Measurements from ENCODE around the gene CDK14. TPM values are rescaled to one million over a fixed set of nuclear protein-coding genes. Genes with fewer than 3 reads are reported as not detected.
A peak's percentile ranks its signal among the peaks of the same experiment; 100 is the strongest.

CDK14 gene
- total RNA-seq, 2 donors from 2014 or later = 0.49 to 1.7 TPM

DNA sequence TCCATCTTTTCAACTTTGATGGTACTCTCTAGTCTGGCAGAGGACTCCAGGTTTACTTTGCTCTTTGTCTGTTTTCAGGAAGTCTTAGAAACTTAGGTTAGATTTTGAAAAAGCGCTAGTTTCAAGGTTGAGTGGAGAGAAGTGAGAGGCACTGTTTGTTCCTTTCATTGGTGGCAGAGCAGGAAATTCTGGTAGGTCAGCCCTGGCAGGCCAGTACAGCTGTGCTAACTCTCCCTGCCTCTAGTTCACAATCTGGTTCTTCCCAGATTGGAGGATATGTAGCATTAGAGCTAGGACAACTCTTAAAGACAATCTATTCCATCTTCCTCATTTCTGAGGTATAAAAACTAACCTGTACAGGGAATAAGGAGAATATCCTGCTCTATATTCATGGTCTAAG is 507.2 kb downstream of the CDK14 start:
- H3K27me3 Mint-ChIP-seq (ENCODE audit: low read depth) = no peaks in the 10 kb centered on the region
- no peak overlapping the region for H3K4me3 Mint-ChIP-seq
- H3K9me3 Mint-ChIP-seq = no peaks in the 10 kb centered on the region
- no peak for DNase-seq
- no peaks in the 10 kb centered on the region for H3K36me3 Mint-ChIP-seq (ENCODE audit: insufficient read depth in 2 of 2)
- H3K4me1 Mint-ChIP-seq (ENCODE audit: low read depth) = no peaks in the 10 kb centered on the region
- H3K27ac Mint-ChIP-seq = peak overlapping the region; percentile 79
- no peak for ATAC-seq (replicated peaks in 1 of 2)

DNA sequence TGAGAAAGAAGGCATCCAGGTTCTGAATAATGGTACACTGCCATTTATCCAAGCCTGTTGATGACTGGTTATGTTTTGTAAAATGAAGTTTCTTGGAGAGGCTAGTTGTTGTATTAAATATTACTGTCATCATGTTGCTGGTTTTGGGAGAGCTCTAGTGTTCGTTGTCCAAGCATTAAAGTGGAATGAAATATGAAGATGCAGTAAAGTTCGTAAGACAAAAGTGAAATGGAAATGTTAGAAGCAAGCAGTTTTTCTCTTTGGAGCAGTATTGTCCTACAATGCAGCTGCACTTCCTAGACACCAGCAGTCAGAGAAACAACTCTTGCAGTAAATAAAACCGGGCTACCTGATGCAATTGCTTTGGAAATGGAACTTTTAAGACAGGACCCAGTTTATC is 511.3 kb downstream of the CDK14 start:
- ATAC-seq (replicated peaks in 1 of 2) (no peak), DNase-seq (no peak)
- H3K4me3 Mint-ChIP-seq = no peak overlapping the region
- H3K9me3 Mint-ChIP-seq = no peaks in the 10 kb centered on the region
- H3K4me1 Mint-ChIP-seq (ENCODE audit: low read depth) = no peaks in the 10 kb centered on the region
- H3K27ac Mint-ChIP-seq = no peak overlapping the region
- H3K27me3 Mint-ChIP-seq (ENCODE audit: low read depth) = no peaks in the 10 kb centered on the region
- no peaks in the 10 kb centered on the region for H3K36me3 Mint-ChIP-seq (ENCODE audit: insufficient read depth in 2 of 2)

DNA sequence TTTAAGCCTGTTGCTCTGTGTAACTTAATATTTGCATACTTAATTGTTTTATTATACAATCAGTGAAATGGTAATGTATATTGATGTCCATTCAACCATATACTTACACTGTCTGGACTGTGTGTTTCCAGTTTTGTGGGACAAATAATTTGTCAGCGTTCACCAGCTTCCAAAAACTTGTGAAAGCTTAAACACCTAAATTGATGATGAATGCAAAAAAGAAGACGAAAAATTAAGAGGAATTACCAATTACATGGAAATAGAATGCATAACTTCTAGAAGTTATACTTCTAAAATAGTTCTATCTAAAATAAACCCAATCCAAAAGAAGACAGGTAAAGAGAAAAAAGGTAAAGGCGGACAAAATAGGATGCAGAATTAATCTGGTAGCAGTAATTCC is 513.1 kb downstream of the CDK14 start:
- ATAC-seq (replicated peaks in 1 of 2) (no peak), DNase-seq (no peak)
- Mint-ChIP-seq H3K4me3 (no peak overlapping the region), H3K27me3 (ENCODE audit: low read depth) (no peaks in the 10 kb centered on the region), H3K27ac (no peak overlapping the region), H3K4me1 (ENCODE audit: low read depth) (no peaks in the 10 kb centered on the region), H3K9me3 (no peaks in the 10 kb centered on the region), H3K36me3 (ENCODE audit: insufficient read depth in 2 of 2) (no peaks in the 10 kb centered on the region)

DNA sequence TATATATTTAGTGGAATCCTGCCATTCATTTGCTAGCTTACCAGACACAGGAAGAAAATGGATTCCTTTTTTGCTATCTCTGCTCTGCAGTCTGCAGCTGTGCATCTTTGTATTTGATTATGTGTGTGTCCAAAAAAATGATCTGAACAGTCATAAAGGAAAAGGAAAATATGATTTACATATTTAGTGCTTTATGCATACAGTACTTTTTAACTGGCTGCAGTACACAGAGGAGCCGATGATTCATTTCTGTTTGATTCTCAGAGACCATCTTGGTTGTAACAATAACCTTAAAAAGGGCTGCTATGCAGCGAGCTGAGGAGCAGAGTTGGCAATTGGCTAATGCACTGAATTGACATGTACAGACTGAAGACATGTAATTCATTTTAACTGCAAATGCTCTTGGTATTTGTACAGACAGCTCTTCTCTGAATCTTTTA is 516.8 kb downstream of the CDK14 start:
- Mint-ChIP-seq H3K4me1 (ENCODE audit: low read depth) (no peaks in the 10 kb centered on the region), H3K27ac (no peak overlapping the region), H3K27me3 (ENCODE audit: low read depth) (no peaks in the 10 kb centered on the region), H3K36me3 (ENCODE audit: insufficient read depth in 2 of 2) (no peaks in the 10 kb centered on the region), H3K4me3 (no peak overlapping the region), H3K9me3 (no peaks in the 10 kb centered on the region)
- ATAC-seq (replicated peaks in 1 of 2) (no peak), DNase-seq (no peak)

DNA sequence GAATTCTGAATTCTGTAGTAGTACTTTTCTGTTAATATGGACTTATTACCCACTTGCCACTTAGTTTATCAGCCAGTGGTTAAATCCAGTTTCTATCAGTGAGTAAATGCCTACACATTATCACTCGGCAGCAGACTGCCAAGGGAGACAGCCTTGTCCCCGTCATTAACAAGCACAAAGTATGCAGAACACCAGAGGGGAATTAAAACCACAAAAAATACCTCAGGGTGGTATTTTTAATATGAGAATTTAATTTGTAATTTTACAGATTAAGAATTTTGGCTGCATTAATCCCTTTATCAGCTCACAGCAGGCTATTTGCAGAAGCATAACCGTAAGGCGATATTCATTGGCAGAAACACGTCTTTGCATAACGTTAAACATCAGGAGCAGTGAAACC is 518.1 kb downstream of the CDK14 start:
- Mint-ChIP-seq H3K4me3 (no peak overlapping the region), H3K27me3 (ENCODE audit: low read depth) (no peaks in the 10 kb centered on the region), H3K27ac (no peak overlapping the region), H3K9me3 (no peaks in the 10 kb centered on the region), H3K4me1 (ENCODE audit: low read depth) (no peaks in the 10 kb centered on the region), H3K36me3 (ENCODE audit: insufficient read depth in 2 of 2) (no peaks in the 10 kb centered on the region)
- ATAC-seq (replicated peaks in 1 of 2) = no peak
- no peak for DNase-seq

DNA sequence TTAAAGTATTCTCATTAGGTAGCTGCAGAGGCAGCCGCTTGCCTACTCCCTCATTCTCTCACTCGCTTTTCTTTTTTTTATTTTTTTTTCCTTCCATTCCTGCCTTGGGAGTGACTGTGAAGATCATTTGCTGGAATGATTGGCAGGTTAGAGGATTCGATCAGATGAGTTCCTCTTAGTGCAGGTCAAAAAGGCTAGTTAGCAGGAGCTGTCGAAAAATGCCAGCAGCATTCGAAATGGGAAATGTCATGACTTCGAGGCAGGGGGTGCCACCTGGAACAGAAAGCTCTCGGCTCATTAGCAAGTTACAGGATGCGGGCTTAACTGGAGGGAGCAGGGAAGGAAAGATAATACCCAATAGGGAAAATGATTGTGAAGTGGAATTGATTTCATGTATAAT is 530.6 kb downstream of the CDK14 start:
- DNase-seq (no peak), ATAC-seq (replicated peaks in 1 of 2) (no peak)
- Mint-ChIP-seq H3K27ac (no peak overlapping the region), H3K4me3 (no peak overlapping the region), H3K27me3 (ENCODE audit: low read depth) (no peaks in the 10 kb centered on the region), H3K36me3 (ENCODE audit: insufficient read depth in 2 of 2) (no peaks in the 10 kb centered on the region), H3K4me1 (ENCODE audit: low read depth) (no peaks in the 10 kb centered on the region), H3K9me3 (no peaks in the 10 kb centered on the region)

DNA sequence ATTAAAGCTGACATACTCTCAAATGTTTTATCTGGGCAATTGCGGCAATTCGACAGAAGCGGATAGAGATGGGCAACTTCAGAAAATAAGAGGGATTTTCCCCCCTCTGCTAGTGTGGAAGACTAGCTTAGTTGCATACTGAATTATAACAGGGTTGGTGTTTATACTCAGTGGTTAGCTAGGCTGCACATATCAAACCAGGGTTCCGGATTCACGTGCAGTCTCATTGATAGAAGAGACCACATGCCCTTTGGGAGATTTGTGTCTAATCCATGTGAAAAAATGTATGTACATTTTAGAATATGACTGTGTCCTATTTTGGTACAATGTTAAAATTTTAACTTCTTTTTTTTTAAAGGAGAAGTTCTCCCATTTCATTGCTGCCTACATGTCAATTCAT is 531.2 kb downstream of the CDK14 start:
- no peak for ATAC-seq (replicated peaks in 1 of 2)
- H3K9me3 Mint-ChIP-seq = no peaks in the 10 kb centered on the region
- DNase-seq = no peak
- no peaks in the 10 kb centered on the region for H3K27me3 Mint-ChIP-seq (ENCODE audit: low read depth)
- H3K36me3 Mint-ChIP-seq (ENCODE audit: insufficient read depth in 2 of 2) = no peaks in the 10 kb centered on the region
- no peak overlapping the region for H3K4me3 Mint-ChIP-seq
- no peaks in the 10 kb centered on the region for H3K4me1 Mint-ChIP-seq (ENCODE audit: low read depth)
- no peak overlapping the region for H3K27ac Mint-ChIP-seq

DNA sequence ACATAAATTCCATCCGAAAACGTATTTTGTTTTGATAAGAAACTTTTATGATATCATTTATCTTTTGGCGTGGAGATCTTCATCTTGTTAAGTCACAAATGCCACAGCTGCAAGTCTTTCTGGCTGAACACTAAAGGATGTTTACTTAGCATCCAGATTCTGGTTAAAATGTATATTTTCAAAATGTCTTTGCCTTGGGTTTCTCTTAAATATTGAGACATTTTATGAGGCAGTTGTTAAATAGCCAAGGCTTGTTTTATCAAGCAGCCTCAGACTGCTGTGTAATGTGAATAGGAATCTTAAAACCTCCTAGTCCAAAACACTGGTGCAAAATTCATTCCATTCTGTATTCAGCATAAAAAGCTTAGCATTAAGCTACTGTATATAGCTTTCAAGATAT is 531.8 kb downstream of the CDK14 start:
- Mint-ChIP-seq H3K4me1 (ENCODE audit: low read depth) (no peaks in the 10 kb centered on the region), H3K4me3 (no peak overlapping the region), H3K27ac (no peak overlapping the region), H3K36me3 (ENCODE audit: insufficient read depth in 2 of 2) (no peaks in the 10 kb centered on the region), H3K9me3 (no peaks in the 10 kb centered on the region), H3K27me3 (ENCODE audit: low read depth) (no peaks in the 10 kb centered on the region)
- ATAC-seq (replicated peaks in 1 of 2) = no peak
- no peak for DNase-seq

DNA sequence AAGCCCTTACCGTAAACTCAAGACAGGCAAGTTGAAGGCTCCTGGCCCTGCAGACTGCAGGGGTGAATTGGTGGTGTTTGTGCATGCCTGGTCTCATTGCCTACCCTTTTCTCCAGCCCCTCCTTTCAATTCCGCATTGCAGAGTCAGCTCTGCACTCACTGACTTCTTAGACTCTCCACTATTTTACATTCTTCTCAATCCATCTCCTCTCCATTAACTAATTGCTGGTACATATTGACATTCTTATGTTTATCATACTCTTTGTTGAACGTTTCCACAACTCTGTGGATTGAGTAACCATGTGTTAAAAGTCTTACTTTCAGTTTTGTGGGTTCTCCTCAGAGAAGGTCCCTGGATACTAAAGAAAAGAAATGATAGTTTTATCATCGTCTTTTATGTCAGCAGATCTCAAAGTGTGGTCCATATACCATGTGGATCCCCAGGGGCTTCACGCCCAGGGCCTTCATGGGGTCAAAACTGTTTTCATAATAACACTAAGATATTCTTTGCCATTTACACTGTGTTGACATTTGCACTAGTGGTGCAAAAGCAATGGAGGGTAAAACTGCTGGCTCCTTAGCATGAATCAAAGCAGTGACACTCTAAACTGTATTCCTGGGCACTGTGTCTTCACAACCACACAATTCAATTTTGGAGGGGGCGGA is 532.7 kb downstream of the CDK14 start:
- no peak overlapping the region for H3K27ac Mint-ChIP-seq
- no peaks in the 10 kb centered on the region for H3K4me1 Mint-ChIP-seq (ENCODE audit: low read depth)
- ATAC-seq (replicated peaks in 1 of 2) (no peak), DNase-seq (no peak)
- no peaks in the 10 kb centered on the region for H3K36me3 Mint-ChIP-seq (ENCODE audit: insufficient read depth in 2 of 2)
- H3K27me3 Mint-ChIP-seq (ENCODE audit: low read depth) = no peaks in the 10 kb centered on the region
- H3K4me3 Mint-ChIP-seq = no peak overlapping the region
- H3K9me3 Mint-ChIP-seq = no peaks in the 10 kb centered on the region

DNA sequence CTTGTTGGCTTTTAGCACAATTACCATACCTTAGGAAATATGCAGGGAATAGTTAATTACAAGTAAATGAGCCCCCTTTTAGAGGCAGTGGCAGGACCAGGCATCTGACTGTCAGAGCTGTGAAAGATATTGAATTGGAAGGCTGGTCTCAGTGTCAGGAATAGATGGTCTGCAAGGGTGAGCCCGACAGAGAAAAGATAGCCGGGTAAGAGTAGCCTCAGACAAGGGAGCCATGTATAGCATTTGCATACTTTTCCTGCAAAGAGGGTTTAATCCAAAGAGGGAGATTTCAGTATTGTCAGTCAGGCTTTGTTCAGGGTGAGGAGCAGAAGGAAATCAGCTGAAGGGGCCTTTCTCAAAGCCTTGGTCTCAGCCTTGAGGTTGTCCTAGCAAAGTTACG is 539.2 kb downstream of the CDK14 start:
- H3K9me3 Mint-ChIP-seq = no peaks in the 10 kb centered on the region
- no peaks in the 10 kb centered on the region for H3K36me3 Mint-ChIP-seq (ENCODE audit: insufficient read depth in 2 of 2)
- no peaks in the 10 kb centered on the region for H3K4me1 Mint-ChIP-seq (ENCODE audit: low read depth)

DNA sequence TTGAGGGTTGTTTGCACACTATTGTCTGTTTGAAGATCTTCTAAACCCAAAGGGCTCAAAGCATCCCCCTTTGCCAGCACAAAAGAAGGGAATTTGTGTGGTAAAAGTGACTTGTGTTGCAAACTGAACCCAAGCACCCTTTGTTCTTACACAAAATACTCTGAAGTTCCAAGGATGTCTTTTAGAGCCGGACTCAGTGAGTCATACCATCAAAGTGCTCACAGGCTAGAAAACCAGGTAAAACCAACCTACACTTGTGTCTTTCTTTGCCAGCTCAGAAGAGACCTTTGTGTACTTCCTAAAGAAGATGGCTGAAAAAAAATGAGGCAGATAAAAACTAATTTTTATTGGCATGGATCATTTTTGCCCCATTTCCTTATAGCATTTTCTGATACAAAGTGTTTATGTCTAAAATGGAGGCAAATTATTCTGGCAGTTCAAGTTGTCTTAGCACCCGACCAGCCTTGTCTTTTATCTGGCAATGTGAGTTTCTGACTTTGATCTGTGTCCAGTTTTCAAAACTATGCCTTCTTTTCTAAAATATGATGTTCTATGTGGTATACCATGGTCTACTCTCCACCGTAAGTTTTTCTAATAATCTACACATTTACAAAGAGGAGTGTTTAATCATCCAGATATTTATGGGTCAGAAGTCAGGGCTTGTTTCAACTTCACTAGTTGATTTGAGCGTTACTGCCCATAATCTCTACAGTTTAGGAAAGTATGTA is 539.7 kb downstream of the CDK14 start:
- DNase-seq (no peak), ATAC-seq (replicated peaks in 1 of 2) (no peak)
- H3K4me1 Mint-ChIP-seq (ENCODE audit: low read depth) = no peaks in the 10 kb centered on the region
- no peak overlapping the region for H3K27ac Mint-ChIP-seq
- H3K36me3 Mint-ChIP-seq (ENCODE audit: insufficient read depth in 2 of 2) = no peaks in the 10 kb centered on the region
- H3K27me3 Mint-ChIP-seq (ENCODE audit: low read depth) = no peaks in the 10 kb centered on the region
- H3K9me3 Mint-ChIP-seq = no peaks in the 10 kb centered on the region
- H3K4me3 Mint-ChIP-seq = no peak overlapping the region

More for the DNA sequence above, 539.2 kb downstream of the CDK14 start:
- Mint-ChIP-seq H3K4me3 (no peak overlapping the region), H3K27ac (no peak overlapping the region), H3K27me3 (ENCODE audit: low read depth) (no peaks in the 10 kb centered on the region)
- no peak for DNase-seq
- ATAC-seq (replicated peaks in 1 of 2) = no peak

DNA sequence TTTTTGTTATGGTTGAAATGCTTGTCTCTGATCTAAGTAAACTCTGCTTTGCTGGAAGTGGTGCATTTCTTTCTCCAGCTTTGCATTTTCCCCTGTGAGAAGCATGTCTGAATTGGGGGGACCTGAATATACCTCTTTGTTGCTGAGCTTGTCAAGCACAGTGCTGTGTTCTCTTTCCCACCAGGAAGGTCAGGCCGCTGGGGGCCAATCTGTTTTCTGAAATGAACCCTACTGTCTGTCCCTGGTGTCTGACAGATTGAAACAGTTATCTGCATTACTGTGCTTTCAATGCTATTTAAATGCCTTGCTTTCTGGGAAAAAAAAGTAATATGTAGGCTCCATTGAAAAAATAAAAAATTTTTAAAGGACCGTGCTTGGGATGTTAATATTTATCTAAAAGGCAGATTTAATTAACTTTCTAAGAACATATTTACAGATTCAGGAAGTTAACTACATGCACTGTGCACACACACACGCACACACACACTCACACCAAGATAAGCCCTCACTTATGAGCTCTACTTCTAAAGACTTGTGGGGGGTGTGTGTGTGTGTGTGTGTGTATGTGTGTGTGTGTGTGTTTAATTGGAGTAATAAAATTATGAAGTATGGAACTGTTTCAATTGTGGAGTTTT is 541.1 kb downstream of the CDK14 start:
- H3K36me3 Mint-ChIP-seq (ENCODE audit: insufficient read depth in 2 of 2) = no peaks in the 10 kb centered on the region
- no peaks in the 10 kb centered on the region for H3K4me1 Mint-ChIP-seq (ENCODE audit: low read depth)
- H3K4me3 Mint-ChIP-seq = no peak overlapping the region
- DNase-seq = no peak
- ATAC-seq (replicated peaks in 1 of 2) = no peak
- no peaks in the 10 kb centered on the region for H3K9me3 Mint-ChIP-seq
- no peaks in the 10 kb centered on the region for H3K27me3 Mint-ChIP-seq (ENCODE audit: low read depth)
- H3K27ac Mint-ChIP-seq = no peak overlapping the region

DNA sequence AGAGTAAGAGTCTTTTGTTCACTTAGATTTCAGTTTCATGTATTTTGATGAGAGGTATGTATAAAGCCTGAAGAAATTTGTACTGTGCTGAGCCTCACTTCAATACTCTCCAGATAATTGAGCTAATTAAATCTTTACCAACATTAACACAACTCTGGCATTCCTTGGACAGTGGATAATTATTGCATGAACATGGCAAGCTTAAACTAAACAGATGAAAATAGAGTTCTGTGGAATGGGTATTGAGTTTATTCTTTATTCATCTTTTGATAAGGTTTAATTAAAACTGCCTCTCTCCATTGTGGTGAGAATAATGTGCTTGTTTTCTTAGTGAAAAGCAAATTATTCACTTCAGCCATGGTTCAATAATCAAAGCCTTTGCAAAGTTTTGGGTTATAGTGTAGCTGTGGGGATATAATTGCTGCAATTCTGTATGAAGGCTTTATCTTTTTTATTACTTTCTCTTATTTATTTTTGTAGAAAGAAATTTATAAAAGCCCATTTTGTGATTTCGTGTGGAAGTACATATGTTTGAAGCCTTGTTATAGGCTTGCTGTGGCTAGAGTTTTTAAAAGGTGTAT is 541.8 kb downstream of the CDK14 start:
- no peaks in the 10 kb centered on the region for H3K4me1 Mint-ChIP-seq (ENCODE audit: low read depth)
- no peaks in the 10 kb centered on the region for H3K9me3 Mint-ChIP-seq
- ATAC-seq (replicated peaks in 1 of 2) (no peak), DNase-seq (no peak)
- no peak overlapping the region for H3K27ac Mint-ChIP-seq
- H3K36me3 Mint-ChIP-seq (ENCODE audit: insufficient read depth in 2 of 2) = no peaks in the 10 kb centered on the region
- no peak overlapping the region for H3K4me3 Mint-ChIP-seq
- no peaks in the 10 kb centered on the region for H3K27me3 Mint-ChIP-seq (ENCODE audit: low read depth)
